Measurements from ENCODE around the gene NRP2.

DNA sequence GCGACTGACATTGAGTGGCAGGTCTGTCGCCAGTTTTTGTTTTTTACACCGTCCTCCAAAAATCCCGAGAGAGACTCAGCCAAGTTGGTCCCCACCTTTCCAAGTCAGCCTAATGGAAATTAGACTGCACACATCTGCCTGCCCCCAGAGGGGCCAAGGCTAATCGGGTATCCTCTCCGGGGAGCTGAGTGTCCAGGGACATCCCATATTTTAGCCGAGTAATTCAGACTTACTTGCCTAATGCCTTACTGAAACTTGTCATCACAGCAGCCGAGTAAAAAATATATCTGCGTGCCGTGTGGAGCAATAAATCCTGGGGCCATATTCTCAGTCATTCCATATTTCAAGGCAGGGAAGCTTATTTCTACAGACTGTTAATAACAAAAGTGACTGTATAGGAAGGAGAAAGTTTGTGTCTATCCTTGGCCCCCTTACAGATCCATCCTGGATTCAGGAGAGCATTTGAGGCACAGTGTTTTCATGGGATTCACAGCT is 38.9 kb upstream of the NRP2 start:
- TF ChIP-seq CTCF (IDR thresholded peaks at IDR 0.05; ENCODE audit: low read depth, low read length, poor library complexity, severe bottlenecking) (no peak), EZH2phosphoT487 (IDR thresholded peaks at IDR 0.05; ENCODE audit: borderline replicate concordance, low read length) (no peak)

Measured in DOHH2 (cell line).